Mammary epithelial cell (primary cell): ENCODE results near the gene MROH2A.

Source experiments
- EZH2 ChIP-seq: IDR thresholded peaks from 2 replicates; pipeline ENCODE4 v1.6.1; 2012; ENCODE audit warnings: low read length, inconsistent platforms, borderline replicate concordance
- TF ChIP-seq, protein P1 (sequence below), 2 donors: IDR thresholded peaks in 1 of 2; conservative IDR thresholded peaks in 1 of 2; 2 replicates each; pipeline ENCODE4 v1.5.1; 2011 to 2012; ENCODE audit warnings: inconsistent platforms in 2 of 2, low read length in 2 of 2, mild to moderate bottlenecking in 2 of 2, control low read depth in 1 of 2, low read depth in 1 of 2; ENCODE audit not compliant: insufficient read depth in 1 of 2; ENCODE audit errors: extremely low read depth in 1 of 2

DNA sequence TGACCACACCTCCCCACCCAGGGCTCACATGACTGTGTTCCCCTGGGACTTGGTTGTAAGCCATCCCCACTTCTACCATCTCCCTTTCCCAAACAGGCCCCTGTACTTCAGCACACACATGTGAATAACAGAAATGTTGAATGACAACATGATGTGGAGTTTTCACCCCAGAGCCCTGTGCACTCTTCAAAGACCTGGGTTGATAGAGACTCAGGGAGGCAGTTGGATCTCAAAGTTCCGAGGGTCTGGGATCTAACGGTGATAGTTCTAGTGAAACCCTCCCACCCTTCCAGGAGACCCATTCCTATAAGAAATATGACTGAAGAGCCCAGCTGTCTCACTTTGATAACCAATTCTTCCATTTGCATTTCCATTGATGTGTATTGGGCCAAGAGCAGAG, at the start of gene MROH2A:
- TF ChIP-seq, protein P1, sequence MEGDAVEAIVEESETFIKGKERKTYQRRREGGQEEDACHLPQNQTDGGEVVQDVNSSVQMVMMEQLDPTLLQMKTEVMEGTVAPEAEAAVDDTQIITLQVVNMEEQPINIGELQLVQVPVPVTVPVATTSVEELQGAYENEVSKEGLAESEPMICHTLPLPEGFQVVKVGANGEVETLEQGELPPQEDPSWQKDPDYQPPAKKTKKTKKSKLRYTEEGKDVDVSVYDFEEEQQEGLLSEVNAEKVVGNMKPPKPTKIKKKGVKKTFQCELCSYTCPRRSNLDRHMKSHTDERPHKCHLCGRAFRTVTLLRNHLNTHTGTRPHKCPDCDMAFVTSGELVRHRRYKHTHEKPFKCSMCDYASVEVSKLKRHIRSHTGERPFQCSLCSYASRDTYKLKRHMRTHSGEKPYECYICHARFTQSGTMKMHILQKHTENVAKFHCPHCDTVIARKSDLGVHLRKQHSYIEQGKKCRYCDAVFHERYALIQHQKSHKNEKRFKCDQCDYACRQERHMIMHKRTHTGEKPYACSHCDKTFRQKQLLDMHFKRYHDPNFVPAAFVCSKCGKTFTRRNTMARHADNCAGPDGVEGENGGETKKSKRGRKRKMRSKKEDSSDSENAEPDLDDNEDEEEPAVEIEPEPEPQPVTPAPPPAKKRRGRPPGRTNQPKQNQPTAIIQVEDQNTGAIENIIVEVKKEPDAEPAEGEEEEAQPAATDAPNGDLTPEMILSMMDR (conservative IDR thresholded peaks at IDR 0.05 in 1 of 2, IDR thresholded peaks at IDR 0.05 in 1 of 2; ENCODE audit: extremely low read depth in 1 of 2, insufficient read depth in 1 of 2, low read depth in 1 of 2, low read length in 2 of 2), result no peak
- no peak for TF ChIP-seq EZH2
